ENCODE results near the gene SLC29A4. TPM values are rescaled to one million over a fixed set of nuclear protein-coding genes. Genes with fewer than 3 reads are reported as not detected.
"Not testable (repeated sequence)": the region's sequence is repeated elsewhere in the genome, so short reads cannot be mapped to it uniquely, and the experiment has no call there.

Gene SLC29A4
- total RNA-seq, 1 donor from 2014 or later: 9.7 TPM

- H3K27ac Mint-ChIP-seq (ENCODE audit: unreplicated experiment): no peak overlapping the region
- peaks cover 13% of the 10 kb centered on the region for H3K27me3 Mint-ChIP-seq (ENCODE audit: low read depth)
- TF ChIP-seq CTCF (IDR thresholded peaks at IDR 0.05): no peak
- no peaks in the 10 kb centered on the region for H3K4me1 Mint-ChIP-seq (ENCODE audit: low read depth)
- DNase-seq (ENCODE audit: low spot score): no peak
- H3K36me3 Mint-ChIP-seq (ENCODE audit: low read depth): peaks cover 1% of the 10 kb centered on the region
- H3K9me3 Mint-ChIP-seq (ENCODE audit: low read depth): no peaks in the 10 kb centered on the region
- H3K4me3 Mint-ChIP-seq (ENCODE audit: unreplicated experiment): no peak overlapping the region
Measured at GRCh38 chr7:5265320-5266190, 17.2 kb upstream of the SLC29A4 start.

- no peak for DNase-seq (ENCODE audit: low spot score)
- Mint-ChIP-seq H3K9me3 (ENCODE audit: low read depth) (no peaks in the 10 kb centered on the region), H3K4me3 (ENCODE audit: unreplicated experiment) (no peak overlapping the region), H3K4me1 (ENCODE audit: low read depth) (no peaks in the 10 kb centered on the region), H3K27me3 (ENCODE audit: low read depth) (peaks cover 16% of the 10 kb centered on the region), H3K36me3 (ENCODE audit: low read depth) (peaks cover 1% of the 10 kb centered on the region), H3K27ac (ENCODE audit: unreplicated experiment) (no peak overlapping the region)
- no peak for TF ChIP-seq CTCF (IDR thresholded peaks at IDR 0.05)
Measured at GRCh38 chr7:5266191-5267028, 16.3 kb upstream of the SLC29A4 start.

- not testable (repeated sequence) for H3K4me1 Mint-ChIP-seq (ENCODE audit: low read depth); H3K9me3 Mint-ChIP-seq (ENCODE audit: low read depth); H3K4me3 Mint-ChIP-seq (ENCODE audit: unreplicated experiment); DNase-seq (ENCODE audit: low spot score); H3K27ac Mint-ChIP-seq (ENCODE audit: unreplicated experiment); H3K36me3 Mint-ChIP-seq (ENCODE audit: low read depth)
- peaks cover 16% of the 10 kb centered on the region for H3K27me3 Mint-ChIP-seq (ENCODE audit: low read depth)
Measured at GRCh38 chr7:5267829-5268228, 14.9 kb upstream of the SLC29A4 start.

GRCh38 chr7:5269992-5270657, 12.6 kb upstream of the SLC29A4 start:
- not testable (repeated sequence) for H3K27ac Mint-ChIP-seq (ENCODE audit: unreplicated experiment); DNase-seq (ENCODE audit: low spot score); H3K9me3 Mint-ChIP-seq (ENCODE audit: low read depth); H3K36me3 Mint-ChIP-seq (ENCODE audit: low read depth); H3K4me3 Mint-ChIP-seq (ENCODE audit: unreplicated experiment); H3K4me1 Mint-ChIP-seq (ENCODE audit: low read depth)
- peaks cover 22% of the 10 kb centered on the region for H3K27me3 Mint-ChIP-seq (ENCODE audit: low read depth)

- TF ChIP-seq CTCF (IDR thresholded peaks at IDR 0.05): no peak
- Mint-ChIP-seq H3K4me1 (ENCODE audit: low read depth) (no peaks in the 10 kb centered on the region), H3K4me3 (ENCODE audit: unreplicated experiment) (no peak overlapping the region), H3K27me3 (ENCODE audit: low read depth) (peaks cover 19% of the 10 kb centered on the region), H3K9me3 (ENCODE audit: low read depth) (no peaks in the 10 kb centered on the region), H3K36me3 (ENCODE audit: low read depth) (peaks cover 1% of the 10 kb centered on the region), H3K27ac (ENCODE audit: unreplicated experiment) (no peak overlapping the region)
- DNase-seq (ENCODE audit: low spot score): no peak
Measured at GRCh38 chr7:5270788-5271187, 12.0 kb upstream of the SLC29A4 start.

GRCh38 chr7:5273831-5274405, 8.8 kb upstream of the SLC29A4 start:
- not testable (repeated sequence) for H3K4me1 Mint-ChIP-seq (ENCODE audit: low read depth); H3K36me3 Mint-ChIP-seq (ENCODE audit: low read depth); DNase-seq (ENCODE audit: low spot score); H3K4me3 Mint-ChIP-seq (ENCODE audit: unreplicated experiment); H3K9me3 Mint-ChIP-seq (ENCODE audit: low read depth); H3K27ac Mint-ChIP-seq (ENCODE audit: unreplicated experiment)
- peaks cover 16% of the 10 kb centered on the region for H3K27me3 Mint-ChIP-seq (ENCODE audit: low read depth)

Measured in chondrocyte (in vitro differentiated cells).